DOHH2 (cell line): ENCODE data around the gene SLITRK3.

Experiments used
- H3F3A ChIP-seq: fragments of 200-600 bp; sonication (generic), shearing (Covaris generic); 2 replicates; pipeline ENCODE4 v1.6.0; 2016; ENCODE audit warnings: antibody characterized with exemption, mild to moderate bottlenecking; ENCODE audit not compliant: control insufficient read depth, insufficient read depth
- H3K27ac ChIP-seq: fragments of 200-600 bp; sonication (generic); 2 replicates; pipeline ENCODE4 v1.5.1; 2014; ENCODE audit warnings: low read depth, mild to moderate bottlenecking, low read length, moderate library complexity
- H3K27me3 ChIP-seq: fragments of 200-600 bp; sonication (generic); 2 replicates; pipeline ENCODE4 v1.6.1; 2014; ENCODE audit warnings: mild to moderate bottlenecking, low read length, mixed read lengths; ENCODE audit not compliant: control insufficient read depth
- H3K36me3 ChIP-seq: fragments of 200-600 bp; sonication (generic); 2 replicates; pipeline ENCODE4 v1.6.1; 2014; ENCODE audit warnings: mild to moderate bottlenecking, low read length, moderate library complexity, mixed read lengths; ENCODE audit not compliant: control insufficient read depth
- H3K4me1 ChIP-seq: fragments of 200-600 bp; sonication (generic); 2 replicates; pipeline ENCODE4 v1.6.1; 2014; ENCODE audit warnings: mild to moderate bottlenecking, low read length, mixed read lengths; ENCODE audit not compliant: control insufficient read depth
- H3K4me2 ChIP-seq: fragments of 200-600 bp; sonication (generic); 2 replicates; pipeline ENCODE4 v1.6.0; 2014; ENCODE audit warnings: mild to moderate bottlenecking, low read length, moderate library complexity
- H3K4me3 ChIP-seq: fragments of 200-600 bp; sonication (generic); 2 replicates; pipeline ENCODE4 v1.5.1; 2014; ENCODE audit warnings: mild to moderate bottlenecking, low read length, mixed read lengths
- H3K79me2 ChIP-seq: fragments of 200-600 bp; sonication (generic); 2 replicates; pipeline ENCODE4 v1.6.1; 2014; ENCODE audit warnings: mild to moderate bottlenecking, low read length, mixed read lengths; ENCODE audit not compliant: control insufficient read depth
- H3K9me2 ChIP-seq: fragments of 200-600 bp; sonication (generic); replicated peaks from 2 replicates; pipeline ENCODE4 v1.6.1; 2014; ENCODE audit warnings: mild to moderate bottlenecking, low read length, mixed read lengths; ENCODE audit not compliant: control insufficient read depth
- H3K9me3 ChIP-seq: fragments of 200-600 bp; sonication (generic); 2 replicates; pipeline ENCODE4 v1.6.1; 2014; ENCODE audit warnings: antibody characterized with exemption, low read length, mixed read lengths; ENCODE audit not compliant: control insufficient read depth, insufficient read depth
- H4K20me1 ChIP-seq: fragments of 200-600 bp; sonication (generic); 2 replicates; pipeline ENCODE4 v1.6.0; 2014; ENCODE audit warnings: low read depth, mild to moderate bottlenecking, antibody characterized with exemption, low read length, moderate library complexity; ENCODE audit not compliant: control insufficient read depth, insufficient read depth
- EZH2phosphoT487 ChIP-seq: fragments of 200-600 bp; sonication (generic); IDR thresholded peaks from 2 replicates; pipeline ENCODE4 v1.6.1; 2017; ENCODE audit warnings: borderline replicate concordance, mild to moderate bottlenecking, antibody characterized with exemption, low read length, moderate library complexity, mixed read lengths
- TF ChIP-seq, protein P1 (sequence below): fragments of 200-600 bp; sonication (generic); IDR thresholded peaks from one replicate; pipeline ENCODE4 v1.5.1; 2014; ENCODE audit warnings: antibody characterized with exemption, mild to moderate bottlenecking, low read depth, low read length; ENCODE audit not compliant: poor library complexity, severe bottlenecking

Gene SLITRK3

DNA sequence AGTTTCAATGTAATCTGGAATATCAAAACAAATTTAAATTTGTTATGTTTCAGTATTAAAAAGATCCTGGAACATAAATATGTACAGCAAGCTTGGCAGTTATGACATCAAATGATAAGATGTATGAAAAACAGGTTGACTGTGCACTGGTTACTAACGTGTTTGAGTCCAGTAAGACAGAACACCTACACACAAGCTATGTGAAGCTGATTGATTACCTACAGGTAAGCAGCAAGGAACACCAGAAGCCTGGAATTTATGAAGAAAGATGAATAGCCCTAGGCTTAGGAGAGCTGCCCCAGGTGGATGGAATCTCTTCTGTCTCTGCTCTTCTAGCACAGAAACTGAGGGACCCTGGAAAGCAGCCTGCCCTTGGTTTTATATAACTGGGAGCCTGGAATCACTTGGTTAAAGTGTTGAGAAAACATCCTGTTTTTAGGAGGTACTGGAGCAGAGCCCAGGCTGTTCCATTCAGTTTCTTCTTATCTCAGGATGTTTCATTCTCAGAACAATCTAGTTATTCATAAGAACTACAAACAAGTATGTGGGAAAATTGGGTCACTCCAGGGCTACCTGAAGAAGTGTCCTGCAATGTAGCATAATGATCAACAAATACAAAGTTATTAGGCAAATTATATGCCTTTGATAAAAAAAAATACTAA is 36.3 kb downstream of the SLITRK3 start:
- no peaks in the 10 kb centered on the region for H3K9me2 ChIP-seq
- H3K4me1 ChIP-seq: no peaks in the 10 kb centered on the region
- TF ChIP-seq, protein P1, sequence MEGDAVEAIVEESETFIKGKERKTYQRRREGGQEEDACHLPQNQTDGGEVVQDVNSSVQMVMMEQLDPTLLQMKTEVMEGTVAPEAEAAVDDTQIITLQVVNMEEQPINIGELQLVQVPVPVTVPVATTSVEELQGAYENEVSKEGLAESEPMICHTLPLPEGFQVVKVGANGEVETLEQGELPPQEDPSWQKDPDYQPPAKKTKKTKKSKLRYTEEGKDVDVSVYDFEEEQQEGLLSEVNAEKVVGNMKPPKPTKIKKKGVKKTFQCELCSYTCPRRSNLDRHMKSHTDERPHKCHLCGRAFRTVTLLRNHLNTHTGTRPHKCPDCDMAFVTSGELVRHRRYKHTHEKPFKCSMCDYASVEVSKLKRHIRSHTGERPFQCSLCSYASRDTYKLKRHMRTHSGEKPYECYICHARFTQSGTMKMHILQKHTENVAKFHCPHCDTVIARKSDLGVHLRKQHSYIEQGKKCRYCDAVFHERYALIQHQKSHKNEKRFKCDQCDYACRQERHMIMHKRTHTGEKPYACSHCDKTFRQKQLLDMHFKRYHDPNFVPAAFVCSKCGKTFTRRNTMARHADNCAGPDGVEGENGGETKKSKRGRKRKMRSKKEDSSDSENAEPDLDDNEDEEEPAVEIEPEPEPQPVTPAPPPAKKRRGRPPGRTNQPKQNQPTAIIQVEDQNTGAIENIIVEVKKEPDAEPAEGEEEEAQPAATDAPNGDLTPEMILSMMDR: no peak
- TF ChIP-seq EZH2phosphoT487: no peak
- H3K36me3 ChIP-seq: no peaks in the 10 kb centered on the region
- H3F3A ChIP-seq: no peaks in the 10 kb centered on the region
- no peak overlapping the region for H3K4me3 ChIP-seq
- H3K27ac ChIP-seq: no peak overlapping the region
- no peaks in the 10 kb centered on the region for H4K20me1 ChIP-seq
- H3K4me2 ChIP-seq: no peak overlapping the region
- H3K27me3 ChIP-seq: no peaks in the 10 kb centered on the region
- H3K79me2 ChIP-seq: no peaks in the 10 kb centered on the region
- H3K9me3 ChIP-seq: no peaks in the 10 kb centered on the region

DNA sequence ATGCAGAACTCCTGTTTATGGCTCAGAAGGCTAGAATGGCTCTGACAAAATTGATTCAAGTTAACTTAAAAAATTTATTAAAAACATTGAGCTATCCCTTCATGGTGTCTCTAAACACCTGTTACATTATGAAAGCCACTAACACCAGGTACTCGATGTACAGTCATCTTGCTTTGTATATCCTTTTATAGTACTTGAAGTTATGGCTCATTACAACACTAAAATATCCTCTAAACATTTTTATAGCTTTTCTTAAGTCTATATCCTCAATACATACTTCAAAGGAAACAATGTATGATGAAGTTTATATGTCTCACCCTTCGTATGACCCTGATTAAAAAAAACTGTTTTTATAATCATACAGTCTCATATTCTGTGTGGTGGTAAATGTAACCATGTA is 38.2 kb downstream of the SLITRK3 start:
- H4K20me1 ChIP-seq: no peaks in the 10 kb centered on the region
- H3K79me2 ChIP-seq: no peaks in the 10 kb centered on the region
- TF ChIP-seq, protein P1: no peak
- TF ChIP-seq EZH2phosphoT487: no peak
- H3K9me2 ChIP-seq: no peaks in the 10 kb centered on the region
- H3K4me3 ChIP-seq: no peak overlapping the region
- H3K9me3 ChIP-seq: no peaks in the 10 kb centered on the region
- no peak overlapping the region for H3K27ac ChIP-seq
- no peaks in the 10 kb centered on the region for H3K4me1 ChIP-seq
- H3K27me3 ChIP-seq: no peaks in the 10 kb centered on the region
- no peaks in the 10 kb centered on the region for H3F3A ChIP-seq
- no peaks in the 10 kb centered on the region for H3K36me3 ChIP-seq
- no peak overlapping the region for H3K4me2 ChIP-seq

DNA sequence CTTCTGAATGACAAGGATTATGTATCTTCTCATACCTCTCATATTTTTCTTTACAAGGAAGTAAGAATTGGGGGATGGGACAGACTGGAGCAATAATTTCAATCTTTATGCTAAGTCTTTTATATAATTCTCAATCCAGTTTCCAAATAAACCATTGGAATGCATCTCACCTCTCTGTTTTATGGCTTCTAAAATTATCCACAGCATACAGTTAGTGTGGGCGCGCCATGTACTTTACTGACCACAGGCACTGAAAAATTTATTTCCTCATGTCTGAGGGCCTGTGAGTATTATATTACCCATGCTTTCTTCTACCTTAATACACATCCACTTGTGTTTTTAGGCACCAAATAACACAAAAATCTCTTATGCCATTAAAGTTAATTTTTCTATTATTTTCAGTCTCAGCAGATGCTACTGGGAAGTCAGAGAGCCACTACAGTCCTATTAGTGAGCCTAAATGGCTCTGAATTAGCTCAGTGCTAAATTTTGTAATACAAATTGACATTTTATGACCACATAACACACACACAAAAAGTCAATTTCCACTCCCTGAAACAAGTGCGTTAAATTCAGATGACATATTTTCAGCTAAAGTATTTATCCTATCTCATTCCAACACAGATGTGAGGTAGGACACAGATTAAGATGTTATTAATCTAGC is 39.3 kb downstream of the SLITRK3 start:
- H3K27ac ChIP-seq: no peak overlapping the region
- no peaks in the 10 kb centered on the region for H3K9me3 ChIP-seq
- H4K20me1 ChIP-seq: no peaks in the 10 kb centered on the region
- H3F3A ChIP-seq: no peaks in the 10 kb centered on the region
- H3K4me3 ChIP-seq: no peak overlapping the region
- no peak overlapping the region for H3K4me2 ChIP-seq
- H3K9me2 ChIP-seq: no peaks in the 10 kb centered on the region
- H3K27me3 ChIP-seq: no peaks in the 10 kb centered on the region
- no peaks in the 10 kb centered on the region for H3K79me2 ChIP-seq
- TF ChIP-seq EZH2phosphoT487: no peak
- TF ChIP-seq, protein P1: no peak
- H3K36me3 ChIP-seq: no peaks in the 10 kb centered on the region
- H3K4me1 ChIP-seq: no peaks in the 10 kb centered on the region
